ENCODE results near the gene TRAPPC6A.

Gene TRAPPC6A

DNA sequence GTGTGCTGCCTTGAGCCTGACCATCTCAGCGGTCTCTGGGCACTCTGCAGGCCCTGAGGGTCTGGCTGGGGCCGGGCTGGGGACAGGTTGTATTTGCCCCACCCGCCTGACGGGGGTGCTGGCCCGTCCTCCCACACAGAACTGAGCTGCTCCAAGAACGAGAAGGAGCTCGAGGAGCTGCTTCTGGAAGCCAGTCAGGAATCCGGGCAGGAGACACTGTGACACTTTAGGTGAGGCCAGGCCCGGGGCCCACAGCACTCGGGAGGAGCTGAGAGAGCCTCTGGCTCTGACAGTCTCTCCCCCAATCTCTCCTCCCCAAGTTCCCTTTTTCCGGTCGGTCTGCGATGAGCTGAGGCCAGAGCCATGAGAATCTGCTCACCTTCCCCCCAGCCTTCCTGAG is 31.8 kb downstream of the TRAPPC6A start:
- Histone ChIP-seq H3K4me1 (ENCODE audit: insufficient read depth, low read length, severe bottlenecking) (no peaks in the 10 kb centered on the region), H2AFZ (ENCODE audit: low read length) (no peak overlapping the region), H3K9me3 (ENCODE audit: low read length) (no peaks in the 10 kb centered on the region), H3K9me2 (ENCODE audit: low read depth, low read length) (no peaks in the 10 kb centered on the region), H3K27me3 (ENCODE audit: insufficient read depth, low read length) (no peaks in the 10 kb centered on the region), H3K27ac (ENCODE audit: low read depth, low read length, poor library complexity, severe bottlenecking) (no peak overlapping the region), H3K4me2 (ENCODE audit: low read length) (no peak overlapping the region), H4K20me1 (ENCODE audit: insufficient read depth, low read length) (no peaks in the 10 kb centered on the region), H3K79me2 (ENCODE audit: insufficient read depth, low read length) (no peaks in the 10 kb centered on the region), H3F3A (ENCODE audit: insufficient read depth, low read length) (no peaks in the 10 kb centered on the region), H3K9ac (ENCODE audit: low read length) (no peak overlapping the region), H3K36me3 (ENCODE audit: insufficient read depth, low read length) (peaks cover 36% of the 10 kb centered on the region), H3K4me3 (ENCODE audit: low read depth, low read length, poor library complexity, severe bottlenecking) (no peak overlapping the region)
- TF ChIP-seq, protein P1, sequence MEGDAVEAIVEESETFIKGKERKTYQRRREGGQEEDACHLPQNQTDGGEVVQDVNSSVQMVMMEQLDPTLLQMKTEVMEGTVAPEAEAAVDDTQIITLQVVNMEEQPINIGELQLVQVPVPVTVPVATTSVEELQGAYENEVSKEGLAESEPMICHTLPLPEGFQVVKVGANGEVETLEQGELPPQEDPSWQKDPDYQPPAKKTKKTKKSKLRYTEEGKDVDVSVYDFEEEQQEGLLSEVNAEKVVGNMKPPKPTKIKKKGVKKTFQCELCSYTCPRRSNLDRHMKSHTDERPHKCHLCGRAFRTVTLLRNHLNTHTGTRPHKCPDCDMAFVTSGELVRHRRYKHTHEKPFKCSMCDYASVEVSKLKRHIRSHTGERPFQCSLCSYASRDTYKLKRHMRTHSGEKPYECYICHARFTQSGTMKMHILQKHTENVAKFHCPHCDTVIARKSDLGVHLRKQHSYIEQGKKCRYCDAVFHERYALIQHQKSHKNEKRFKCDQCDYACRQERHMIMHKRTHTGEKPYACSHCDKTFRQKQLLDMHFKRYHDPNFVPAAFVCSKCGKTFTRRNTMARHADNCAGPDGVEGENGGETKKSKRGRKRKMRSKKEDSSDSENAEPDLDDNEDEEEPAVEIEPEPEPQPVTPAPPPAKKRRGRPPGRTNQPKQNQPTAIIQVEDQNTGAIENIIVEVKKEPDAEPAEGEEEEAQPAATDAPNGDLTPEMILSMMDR (IDR thresholded peaks at IDR 0.05; ENCODE audit: low read length): no peak
- TF ChIP-seq EZH2 (IDR thresholded peaks at IDR 0.05; ENCODE audit: borderline replicate concordance, low read length): no peak

DNA sequence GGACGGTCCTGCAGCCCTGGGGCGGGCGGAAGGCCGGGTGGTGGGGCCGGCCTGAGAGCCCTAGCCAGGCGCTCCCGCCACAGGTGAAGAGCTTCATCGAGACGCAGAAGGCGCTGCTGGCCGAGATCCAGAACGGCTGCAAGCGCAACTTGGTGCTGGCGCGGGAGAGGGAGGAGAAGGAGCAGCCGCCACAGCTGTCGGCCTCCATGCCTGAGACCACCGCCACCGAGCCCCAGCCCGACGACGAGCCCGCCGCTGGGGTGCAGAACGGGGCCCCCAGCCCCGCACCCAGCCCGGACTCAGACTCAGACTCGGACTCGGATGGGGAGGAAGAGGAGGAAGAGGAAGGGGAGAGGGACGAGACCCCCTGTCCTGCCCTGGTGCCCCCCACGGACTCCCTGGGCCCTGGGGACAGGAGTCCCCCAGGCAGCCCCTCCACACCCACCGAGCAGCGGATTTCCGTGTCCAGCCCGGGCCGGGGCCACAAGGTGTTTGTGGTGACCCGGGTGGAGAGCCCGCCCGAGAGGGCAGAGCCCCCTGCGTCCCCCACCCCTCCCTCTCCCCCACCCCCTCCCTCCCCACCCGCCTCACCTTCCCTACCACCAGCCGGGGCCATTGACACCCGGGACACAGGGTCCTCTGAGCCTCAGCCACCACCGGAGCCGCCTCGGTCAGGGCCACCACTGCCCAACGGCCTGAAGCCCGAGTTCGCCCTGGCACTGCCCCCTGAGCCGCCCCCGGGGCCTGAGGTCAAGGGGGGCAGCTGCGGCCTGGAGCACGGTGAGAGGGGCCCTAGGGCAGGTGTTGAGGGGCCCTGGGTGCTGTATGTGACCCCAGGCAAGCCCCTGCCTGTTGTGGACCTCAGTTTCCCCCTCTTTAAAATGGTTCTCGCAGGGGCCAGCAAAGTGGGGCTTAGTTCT is 32.5 kb downstream of the TRAPPC6A start:
- no peak overlapping the region for H3K27ac ChIP-seq (ENCODE audit: low read depth, low read length, poor library complexity, severe bottlenecking)
- no peak overlapping the region for H3K9ac ChIP-seq (ENCODE audit: low read length)
- no peaks in the 10 kb centered on the region for H3K9me2 ChIP-seq (ENCODE audit: low read depth, low read length)
- H3K9me3 ChIP-seq (ENCODE audit: low read length): no peaks in the 10 kb centered on the region
- no peaks in the 10 kb centered on the region for H3K79me2 ChIP-seq (ENCODE audit: insufficient read depth, low read length)
- H3K4me3 ChIP-seq (ENCODE audit: low read depth, low read length, poor library complexity, severe bottlenecking): no peak overlapping the region
- no peak overlapping the region for H3K4me2 ChIP-seq (ENCODE audit: low read length)
- H4K20me1 ChIP-seq (ENCODE audit: insufficient read depth, low read length): no peaks in the 10 kb centered on the region
- H3F3A ChIP-seq (ENCODE audit: insufficient read depth, low read length): no peaks in the 10 kb centered on the region
- H3K4me1 ChIP-seq (ENCODE audit: insufficient read depth, low read length, severe bottlenecking): no peaks in the 10 kb centered on the region
- no peak overlapping the region for H2AFZ ChIP-seq (ENCODE audit: low read length)
- H3K36me3 ChIP-seq (ENCODE audit: insufficient read depth, low read length): peaks cover 38% of the 10 kb centered on the region
- TF ChIP-seq, protein P1 (IDR thresholded peaks at IDR 0.05; ENCODE audit: low read length): no peak
- no peak for TF ChIP-seq EZH2 (IDR thresholded peaks at IDR 0.05; ENCODE audit: borderline replicate concordance, low read length)
- no peaks in the 10 kb centered on the region for H3K27me3 ChIP-seq (ENCODE audit: insufficient read depth, low read length)

DNA sequence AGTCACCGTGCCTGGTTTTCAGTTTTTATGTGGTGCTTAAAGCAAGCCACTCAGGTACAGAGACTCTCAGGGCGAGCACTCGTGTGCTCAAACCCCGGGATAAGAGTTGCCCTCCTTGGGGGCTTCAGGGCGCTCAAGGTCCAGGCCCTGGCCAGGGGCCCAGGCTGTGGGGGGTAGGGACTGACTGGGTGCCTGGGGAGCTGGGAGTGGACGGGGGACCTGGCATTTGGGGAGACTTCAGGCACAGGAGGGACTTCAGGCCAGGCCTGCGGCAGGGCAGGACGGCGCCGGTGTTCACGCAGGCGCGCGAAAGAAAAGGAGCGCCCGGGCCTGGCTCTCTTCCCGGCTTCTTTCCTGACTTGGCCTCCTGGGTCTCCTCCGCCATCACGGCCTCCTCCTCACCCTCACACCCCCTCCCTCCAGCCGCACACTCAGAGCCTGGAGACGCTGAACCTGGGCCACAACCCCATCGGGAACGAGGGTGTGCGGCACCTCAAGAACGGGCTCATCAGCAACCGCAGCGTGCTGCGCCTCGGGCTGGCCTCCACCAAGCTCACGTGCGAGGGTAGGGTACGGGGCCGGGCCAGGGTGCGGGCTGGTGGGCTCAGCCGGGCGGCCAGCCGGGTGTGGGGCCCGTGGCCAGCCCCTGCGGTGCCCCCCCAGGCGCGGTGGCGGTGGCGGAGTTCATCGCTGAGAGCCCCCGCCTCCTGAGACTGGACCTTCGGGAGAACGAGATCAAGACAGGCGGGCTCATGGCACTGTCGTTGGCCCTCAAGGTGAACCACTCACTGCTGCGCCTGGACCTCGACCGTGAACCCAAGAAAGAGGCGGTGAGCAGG is 33.4 kb downstream of the TRAPPC6A start:
- no peaks in the 10 kb centered on the region for H3K79me2 ChIP-seq (ENCODE audit: insufficient read depth, low read length)
- H2AFZ ChIP-seq (ENCODE audit: low read length): no peak overlapping the region
- no peaks in the 10 kb centered on the region for H3K27me3 ChIP-seq (ENCODE audit: insufficient read depth, low read length)
- TF ChIP-seq EZH2 (IDR thresholded peaks at IDR 0.05; ENCODE audit: borderline replicate concordance, low read length): no peak
- TF ChIP-seq, protein P1 (IDR thresholded peaks at IDR 0.05; ENCODE audit: low read length): no peak
- no peaks in the 10 kb centered on the region for H3K9me2 ChIP-seq (ENCODE audit: low read depth, low read length)
- H3K4me3 ChIP-seq (ENCODE audit: low read depth, low read length, poor library complexity, severe bottlenecking): no peak overlapping the region
- no peak overlapping the region for H3K27ac ChIP-seq (ENCODE audit: low read depth, low read length, poor library complexity, severe bottlenecking)
- no peaks in the 10 kb centered on the region for H3F3A ChIP-seq (ENCODE audit: insufficient read depth, low read length)
- no peak overlapping the region for H3K4me2 ChIP-seq (ENCODE audit: low read length)
- H3K4me1 ChIP-seq (ENCODE audit: insufficient read depth, low read length, severe bottlenecking): no peaks in the 10 kb centered on the region
- peaks cover 38% of the 10 kb centered on the region for H3K36me3 ChIP-seq (ENCODE audit: insufficient read depth, low read length)
- no peak overlapping the region for H3K9ac ChIP-seq (ENCODE audit: low read length)
- no peaks in the 10 kb centered on the region for H3K9me3 ChIP-seq (ENCODE audit: low read length)
- H4K20me1 ChIP-seq (ENCODE audit: insufficient read depth, low read length): no peaks in the 10 kb centered on the region

Measured in OCI-LY1 (cell line).